ENCODE measurements around the gene CEBPG. TPM values are rescaled to one million over a fixed set of nuclear protein-coding genes. Genes with fewer than 3 reads are reported as not detected.

Gene CEBPG
- total RNA-seq, 1 experiment from 2014 or later, result 41.5 TPM

DNA sequence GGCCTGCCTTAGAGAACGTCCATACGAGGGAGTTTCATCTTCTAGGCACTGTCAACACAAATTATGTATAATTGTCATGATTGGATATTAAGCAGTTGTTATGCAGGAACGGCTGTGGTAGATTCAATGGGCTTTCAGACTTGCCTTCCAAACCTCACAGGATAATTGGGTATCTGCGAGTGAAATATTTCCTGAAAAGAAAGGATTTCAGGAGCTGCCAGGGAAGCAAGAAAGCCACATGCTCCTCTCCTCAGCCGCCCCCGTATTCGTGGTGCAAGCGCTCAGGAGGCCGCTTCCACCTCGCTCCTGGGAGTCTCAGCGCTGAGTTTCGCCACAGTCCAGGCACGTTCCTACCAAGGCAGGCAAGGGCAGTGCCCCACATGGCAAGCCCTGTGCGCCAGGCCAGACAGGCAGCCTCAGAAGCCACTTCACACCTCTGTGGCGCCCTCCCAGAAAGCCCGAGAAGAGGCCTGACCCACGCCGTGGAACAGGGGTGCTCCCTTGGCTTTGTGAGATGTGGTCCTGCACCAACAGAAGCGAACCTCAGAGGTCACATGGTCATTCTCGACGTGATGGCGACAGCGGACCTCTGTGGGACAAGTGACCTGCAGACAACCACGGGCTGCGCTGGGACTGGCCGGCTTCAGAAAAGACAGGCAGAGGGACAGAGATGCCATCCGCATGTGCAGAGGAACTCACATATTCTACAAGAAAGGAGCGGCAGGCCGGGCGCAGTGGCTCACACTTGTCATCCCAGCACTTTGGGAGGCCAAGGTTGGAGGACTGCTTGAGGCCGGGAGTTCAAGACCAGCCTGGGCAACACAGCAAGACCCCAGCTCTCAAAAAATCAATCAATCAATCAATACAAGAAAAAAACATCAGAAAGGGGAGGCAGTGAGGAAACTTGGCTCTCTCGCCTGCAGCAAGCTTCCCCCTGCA is 41.4 kb downstream of the CEBPG start:
- CTCF ChIA-PET, result no interaction called here
- POLR2A ChIA-PET, result no interaction called here
- BruUV-seq (replicated peaks), result no TSS peak
- Histone ChIP-seq H3K36me3 (ENCODE audit: control insufficient read depth, insufficient read depth, low read length) (no peaks in the 10 kb centered on the region), H3K27me3 (ENCODE audit: control insufficient read depth, insufficient read depth, low read length) (no peaks in the 10 kb centered on the region), H3K27ac (ENCODE audit: low read length) (no peak overlapping the region), H3K4me3 (ENCODE audit: low read depth in 2 of 2, low read length in 2 of 2) (no peak overlapping the region), H3K4me1 (ENCODE audit: control insufficient read depth, insufficient read depth, low read length) (peaks cover 4% of the 10 kb centered on the region; the same call in 1 of the 2 replicates), H3K9me3 (ENCODE audit: control insufficient read depth, insufficient read depth, low read depth, low read length) (no peaks in the 10 kb centered on the region)
- intact Hi-C loops (cut with micrococcal nuclease; ENCODE audit: unreplicated experiment), result loop anchor here (5.0 kb wide), 1 partner anchor 357 kb away; no protein-coding TSS in a partner anchor
- TF ChIP-seq, protein P1, sequence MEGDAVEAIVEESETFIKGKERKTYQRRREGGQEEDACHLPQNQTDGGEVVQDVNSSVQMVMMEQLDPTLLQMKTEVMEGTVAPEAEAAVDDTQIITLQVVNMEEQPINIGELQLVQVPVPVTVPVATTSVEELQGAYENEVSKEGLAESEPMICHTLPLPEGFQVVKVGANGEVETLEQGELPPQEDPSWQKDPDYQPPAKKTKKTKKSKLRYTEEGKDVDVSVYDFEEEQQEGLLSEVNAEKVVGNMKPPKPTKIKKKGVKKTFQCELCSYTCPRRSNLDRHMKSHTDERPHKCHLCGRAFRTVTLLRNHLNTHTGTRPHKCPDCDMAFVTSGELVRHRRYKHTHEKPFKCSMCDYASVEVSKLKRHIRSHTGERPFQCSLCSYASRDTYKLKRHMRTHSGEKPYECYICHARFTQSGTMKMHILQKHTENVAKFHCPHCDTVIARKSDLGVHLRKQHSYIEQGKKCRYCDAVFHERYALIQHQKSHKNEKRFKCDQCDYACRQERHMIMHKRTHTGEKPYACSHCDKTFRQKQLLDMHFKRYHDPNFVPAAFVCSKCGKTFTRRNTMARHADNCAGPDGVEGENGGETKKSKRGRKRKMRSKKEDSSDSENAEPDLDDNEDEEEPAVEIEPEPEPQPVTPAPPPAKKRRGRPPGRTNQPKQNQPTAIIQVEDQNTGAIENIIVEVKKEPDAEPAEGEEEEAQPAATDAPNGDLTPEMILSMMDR (IDR thresholded peaks at IDR 0.05), result no peak
- TF ChIP-seq TCF7L2 (IDR thresholded peaks at IDR 0.05; ENCODE audit: low read depth, low read length) (no peak), SIN3A (IDR thresholded peaks at IDR 0.05; ENCODE audit: borderline replicate concordance, insufficient read depth, low read depth, low read length) (no peak), POLR2AphosphoS5 (IDR thresholded peaks at IDR 0.05; ENCODE audit: low read depth, low read length) (no peak)
- TF ChIP-seq, protein P2, sequence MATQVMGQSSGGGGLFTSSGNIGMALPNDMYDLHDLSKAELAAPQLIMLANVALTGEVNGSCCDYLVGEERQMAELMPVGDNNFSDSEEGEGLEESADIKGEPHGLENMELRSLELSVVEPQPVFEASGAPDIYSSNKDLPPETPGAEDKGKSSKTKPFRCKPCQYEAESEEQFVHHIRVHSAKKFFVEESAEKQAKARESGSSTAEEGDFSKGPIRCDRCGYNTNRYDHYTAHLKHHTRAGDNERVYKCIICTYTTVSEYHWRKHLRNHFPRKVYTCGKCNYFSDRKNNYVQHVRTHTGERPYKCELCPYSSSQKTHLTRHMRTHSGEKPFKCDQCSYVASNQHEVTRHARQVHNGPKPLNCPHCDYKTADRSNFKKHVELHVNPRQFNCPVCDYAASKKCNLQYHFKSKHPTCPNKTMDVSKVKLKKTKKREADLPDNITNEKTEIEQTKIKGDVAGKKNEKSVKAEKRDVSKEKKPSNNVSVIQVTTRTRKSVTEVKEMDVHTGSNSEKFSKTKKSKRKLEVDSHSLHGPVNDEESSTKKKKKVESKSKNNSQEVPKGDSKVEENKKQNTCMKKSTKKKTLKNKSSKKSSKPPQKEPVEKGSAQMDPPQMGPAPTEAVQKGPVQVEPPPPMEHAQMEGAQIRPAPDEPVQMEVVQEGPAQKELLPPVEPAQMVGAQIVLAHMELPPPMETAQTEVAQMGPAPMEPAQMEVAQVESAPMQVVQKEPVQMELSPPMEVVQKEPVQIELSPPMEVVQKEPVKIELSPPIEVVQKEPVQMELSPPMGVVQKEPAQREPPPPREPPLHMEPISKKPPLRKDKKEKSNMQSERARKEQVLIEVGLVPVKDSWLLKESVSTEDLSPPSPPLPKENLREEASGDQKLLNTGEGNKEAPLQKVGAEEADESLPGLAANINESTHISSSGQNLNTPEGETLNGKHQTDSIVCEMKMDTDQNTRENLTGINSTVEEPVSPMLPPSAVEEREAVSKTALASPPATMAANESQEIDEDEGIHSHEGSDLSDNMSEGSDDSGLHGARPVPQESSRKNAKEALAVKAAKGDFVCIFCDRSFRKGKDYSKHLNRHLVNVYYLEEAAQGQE (IDR thresholded peaks at IDR 0.05; ENCODE audit: insufficient read depth in 1 of 2, low read depth in 2 of 2, low read length in 1 of 2), result no peak
- ATAC-seq (no peak), DNase-seq (ENCODE audit: low read depth, low spot score) (no peak)
- in situ Hi-C loops (cut with HindIII; ENCODE audit: low pct_unique_long_range_greater_than_20kb, low sequenced_read_pairs), result loop anchor here (10.0 kb wide), 1 partner anchor 290 kb away; no protein-coding TSS in a partner anchor

DNA sequence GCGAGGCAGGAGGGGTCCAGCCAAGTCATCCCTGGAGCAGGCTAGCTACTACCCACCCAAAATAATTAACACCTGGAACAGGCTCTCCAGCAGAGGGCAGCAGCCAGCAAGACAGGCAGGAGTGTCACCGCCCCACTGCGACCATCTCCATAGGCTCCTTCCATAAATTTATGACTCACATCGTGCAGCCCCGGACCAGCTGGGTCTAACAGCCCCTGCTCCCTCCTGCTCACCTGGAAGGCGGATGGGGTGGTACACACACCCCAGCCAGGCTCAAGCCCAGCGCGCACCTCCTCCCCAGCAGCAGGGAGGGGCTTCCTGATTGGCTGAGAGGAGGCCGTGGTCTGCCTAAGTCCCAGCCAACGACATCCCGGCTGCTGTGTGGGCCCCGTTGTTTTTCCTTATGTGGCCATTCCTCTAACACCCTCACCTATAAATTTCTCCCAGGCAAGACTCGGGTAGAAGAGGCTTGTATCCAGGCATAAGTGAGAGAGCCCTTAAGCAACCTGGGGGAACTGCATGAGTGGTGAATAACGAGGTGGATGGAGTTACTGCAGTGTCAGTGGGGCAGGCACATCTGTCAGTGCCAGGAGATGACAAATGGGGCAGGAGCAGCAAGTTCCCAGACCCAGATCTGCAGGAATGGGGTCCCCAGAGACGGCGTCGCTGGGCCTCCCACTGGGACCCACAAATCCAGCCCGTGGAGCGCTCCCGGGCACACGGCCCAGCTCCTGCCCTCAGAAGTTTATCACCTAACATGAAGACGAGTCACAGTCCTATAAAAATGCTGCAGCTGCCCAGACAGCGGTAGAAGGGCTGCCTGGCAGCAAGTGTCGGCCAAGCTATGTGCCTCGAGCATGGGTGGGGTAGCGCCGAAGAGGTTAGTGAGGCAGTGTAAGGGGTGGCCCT is 43.1 kb downstream of the CEBPG start:
- in situ Hi-C loops (cut with HindIII; ENCODE audit: low pct_unique_long_range_greater_than_20kb, low sequenced_read_pairs) (loop anchor here (10.0 kb wide), 1 partner anchor 288 kb away; no protein-coding TSS in a partner anchor), intact Hi-C loops (cut with micrococcal nuclease; ENCODE audit: unreplicated experiment) (loop anchor here (5.0 kb wide), 1 partner anchor 356 kb away; no protein-coding TSS in a partner anchor)
- Histone ChIP-seq H3K27ac (ENCODE audit: low read length) (no peak overlapping the region), H3K4me1 (ENCODE audit: control insufficient read depth, insufficient read depth, low read length) (peaks cover 4% of the 10 kb centered on the region; the same call in 1 of the 2 replicates), H3K4me3 (ENCODE audit: low read depth in 2 of 2, low read length in 2 of 2) (no peak overlapping the region), H3K36me3 (ENCODE audit: control insufficient read depth, insufficient read depth, low read length) (no peaks in the 10 kb centered on the region), H3K27me3 (ENCODE audit: control insufficient read depth, insufficient read depth, low read length) (no peaks in the 10 kb centered on the region), H3K9me3 (ENCODE audit: control insufficient read depth, insufficient read depth, low read depth, low read length) (no peaks in the 10 kb centered on the region)
- ChIA-PET POLR2A (interaction anchor here (0.5 to 0.6 kb wide), 2 partner anchors 324 to 876 kb away, joined by 3 to 4 read pairs; no protein-coding TSS in a partner anchor), CTCF (interaction anchor here (0.5 to 2.1 kb wide), 10 partner anchors 11 to 616 kb away, joined by 3 to 13 read pairs (median 4); no protein-coding TSS in a partner anchor)
- BruUV-seq (replicated peaks), result no TSS peak
- no peak for TF ChIP-seq POLR2AphosphoS5 (IDR thresholded peaks at IDR 0.05; ENCODE audit: low read depth, low read length)
- TF ChIP-seq, protein P1 (IDR thresholded peaks at IDR 0.05), result peak; percentile 97
- TF ChIP-seq, protein P2 (IDR thresholded peaks at IDR 0.05; ENCODE audit: insufficient read depth in 1 of 2, low read depth in 2 of 2, low read length in 1 of 2), result no peak
- no peak for TF ChIP-seq TCF7L2 (IDR thresholded peaks at IDR 0.05; ENCODE audit: low read depth, low read length)
- ATAC-seq (peak; percentile 90), DNase-seq (ENCODE audit: low read depth, low spot score) (no peak)

All from Panc1 (cell line).